G401 (cell line): ENCODE measurements around the gene ATG2B. TPM values are rescaled to one million over a fixed set of nuclear protein-coding genes. Genes with fewer than 3 reads are reported as not detected.
A peak's percentile ranks its signal among the peaks of the same experiment; 100 is the strongest.

Experiments
- DNase-seq: peaks from one replicate; pipeline ENCODE4 v3.0.0-alpha.2; 2015; ENCODE audit warnings: low spot score
- in situ Hi-C: cut with HindIII; loops from 2 replicates; pipeline ENCODE4 v1.10.0; 2016; ENCODE audit warnings: low sequenced_read_pairs, mixed read lengths
- total RNA-seq: library from RNA; depleted of rRNA; stranded (reverse); fragments of >200 nt; shearing (Covaris generic); gene quantifications from 2 replicates; pipeline ENCODE4 v1.2.3, GENCODE V29; 2014

The ATG2B gene
- total RNA-seq, 1 experiment from 2014 or later: 5.5 TPM

- peak; percentile 92 for DNase-seq
- in situ Hi-C loops: no loop called here
Measured at GRCh38 chr14:96263347-96264199, 99.6 kb downstream of the ATG2B start.

- DNase-seq: no peak
- in situ Hi-C loops: no loop called here
Measured at GRCh38 chr14:96261772-96262655, 101.1 kb downstream of the ATG2B start.

- no peak for DNase-seq
- in situ Hi-C loops: no loop called here
Measured at GRCh38 chr14:96261053-96261452, 102.1 kb downstream of the ATG2B start.

GRCh38 chr14:96260341-96260821 lies 102.8 kb downstream of the ATG2B start:
- DNase-seq: no peak
- in situ Hi-C loops: no loop called here

DNA sequence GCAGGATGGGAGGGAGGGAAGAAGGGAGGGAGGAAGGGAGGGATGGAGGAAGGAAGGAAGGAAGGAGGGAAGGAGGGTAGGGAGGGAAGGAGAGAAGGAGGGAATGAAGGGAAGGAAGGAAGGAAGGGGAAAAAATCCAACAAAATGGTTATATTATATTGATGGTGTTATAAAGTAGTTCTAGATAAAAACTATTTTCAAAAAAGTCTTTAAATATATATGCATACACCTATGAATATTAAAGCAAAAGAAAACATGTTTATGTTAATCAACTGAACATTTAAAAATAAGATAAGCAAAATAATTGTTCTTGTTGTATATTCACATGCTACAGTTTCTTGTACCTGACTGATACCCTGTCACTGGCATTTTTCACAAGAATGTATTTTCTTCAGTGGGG lies 105.2 kb downstream of the ATG2B start:
- no peak for DNase-seq
- in situ Hi-C loops: no loop called here

DNA sequence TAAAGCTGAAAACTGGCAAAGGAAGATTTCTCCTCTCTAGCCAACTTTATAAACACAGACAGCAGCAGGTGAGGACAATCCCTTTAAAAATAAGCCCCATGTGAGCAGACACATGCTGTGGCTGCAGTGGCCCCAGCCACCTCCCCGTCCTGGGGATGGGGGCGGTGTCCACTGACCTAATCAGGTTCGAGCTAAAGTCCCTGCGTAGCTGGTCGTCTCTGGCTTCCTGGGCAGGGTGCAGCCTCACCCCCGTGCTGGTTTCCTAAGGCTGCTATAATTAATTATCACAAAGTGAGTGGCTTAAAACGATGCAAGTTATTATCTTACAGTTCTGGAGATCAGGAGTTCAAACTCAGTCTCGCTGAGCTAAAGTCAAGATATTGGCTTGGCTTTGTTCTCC lies 106.1 kb downstream of the ATG2B start:
- no peak for DNase-seq
- in situ Hi-C loops: no loop called here

DNA sequence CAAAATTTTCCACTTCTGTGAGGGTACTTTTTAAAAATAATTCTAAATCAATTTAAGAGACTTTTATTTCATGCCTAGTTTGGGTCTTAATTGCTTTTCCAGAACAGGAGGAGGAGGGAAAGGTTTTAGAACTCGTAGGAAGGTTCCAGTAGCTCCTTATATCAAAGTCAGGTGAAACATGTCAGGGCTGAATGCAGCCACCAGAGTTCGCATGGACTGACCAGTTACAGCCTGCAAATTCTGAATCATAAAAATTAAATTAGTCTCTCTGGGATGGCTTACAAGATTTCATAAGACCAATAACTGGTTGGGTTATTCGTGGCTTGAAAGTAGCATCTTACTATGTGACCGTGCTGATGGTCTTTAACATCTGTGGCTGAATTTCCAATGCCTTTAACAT lies 106.7 kb downstream of the ATG2B start:
- in situ Hi-C loops: no loop called here
- no peak for DNase-seq

DNA sequence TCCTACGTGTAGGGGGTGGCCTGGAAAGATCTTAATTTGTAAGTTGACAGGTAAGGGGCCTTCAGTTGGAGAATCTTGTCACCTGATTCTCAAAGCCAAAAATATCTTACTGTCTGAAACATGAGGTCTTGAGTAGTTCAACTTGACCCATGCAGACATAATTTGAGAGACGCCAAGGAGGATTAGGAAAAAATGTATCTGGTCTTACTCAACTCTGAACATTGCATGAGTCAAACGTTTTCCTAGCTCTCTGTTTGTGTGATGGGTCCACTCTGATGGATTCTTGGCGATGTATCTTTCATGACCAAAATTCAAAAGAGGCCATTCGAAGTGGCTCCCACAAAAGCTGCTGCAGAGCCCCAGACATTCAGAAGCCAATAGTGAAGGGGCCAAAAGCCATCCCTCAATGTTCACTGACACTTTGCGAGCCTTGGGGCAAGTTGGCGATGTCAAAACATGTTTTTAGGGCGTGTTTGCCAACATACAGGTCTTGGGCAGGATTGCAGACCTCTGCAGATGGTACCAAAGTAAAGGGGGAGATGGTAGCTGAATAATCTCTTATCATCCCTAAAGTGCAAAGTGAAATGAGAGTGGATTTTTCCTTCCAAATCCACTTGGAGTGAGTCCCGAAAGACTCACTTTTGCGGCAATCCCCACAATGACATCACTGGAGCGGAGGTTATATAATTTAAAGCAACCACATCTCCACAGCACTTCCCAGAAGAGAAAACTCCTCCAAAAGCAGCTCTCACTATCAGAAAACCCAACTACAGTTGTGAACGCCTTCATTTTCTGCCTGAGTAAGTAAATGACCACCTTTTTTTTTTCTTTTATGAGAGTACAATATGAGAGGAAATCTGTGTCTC lies 107.4 kb downstream of the ATG2B start, which contains the start of gene BDKRB1:
TSS of gene BDKRB1 (plus strand) at position 710 of the 866 bp plus-strand sequence. CDS start 7,473 bp downstream, outside the sequence.
- no peak for DNase-seq
- in situ Hi-C loops: no loop called here

DNA sequence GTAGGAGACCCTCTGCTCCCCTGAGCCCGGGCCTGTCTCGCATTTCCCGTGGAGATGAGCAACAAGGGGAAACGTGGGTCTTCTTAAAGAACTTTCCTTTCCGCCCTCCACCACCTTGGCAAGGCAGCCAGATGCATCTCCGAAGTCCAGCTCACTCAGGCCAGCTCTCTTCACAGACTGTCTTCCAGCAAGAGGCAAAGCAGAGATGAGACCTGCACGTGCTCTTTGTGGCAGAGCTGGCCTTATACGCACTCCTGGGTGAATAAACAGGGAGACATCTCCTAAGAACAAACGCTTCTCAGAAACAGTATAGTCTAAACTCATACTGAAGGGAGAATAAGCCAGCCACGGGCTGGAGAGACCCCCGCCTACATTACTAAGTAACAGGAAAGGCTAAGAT lies 108.5 kb downstream of the ATG2B start:
- in situ Hi-C loops: no loop called here
- DNase-seq: no peak

DNA sequence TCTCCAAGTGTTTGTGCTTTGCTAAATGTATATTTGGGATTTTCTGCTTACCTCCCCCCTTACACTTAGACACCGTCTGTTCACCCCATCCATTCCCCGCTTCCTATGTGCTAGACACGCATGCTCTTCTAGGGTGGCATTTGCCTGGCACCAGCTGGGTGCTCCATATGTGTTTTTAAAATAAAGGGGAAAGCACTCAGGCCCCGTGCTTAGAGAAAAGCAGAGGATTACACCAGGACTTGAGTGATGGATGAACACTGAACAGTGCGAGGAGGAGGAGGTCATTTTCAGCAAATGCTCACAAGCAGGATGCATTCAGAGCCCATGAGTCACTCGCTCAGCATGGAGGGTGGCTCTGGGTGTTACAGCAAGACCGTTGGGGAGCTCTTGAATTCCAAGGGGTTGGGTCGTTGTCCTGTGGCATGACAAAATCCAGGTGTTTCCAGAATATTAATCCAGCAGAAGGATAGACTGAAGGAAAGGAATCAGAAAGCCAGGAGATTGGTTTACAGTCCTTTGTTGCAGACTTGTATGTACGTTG lies 110.1 kb downstream of the ATG2B start:
- in situ Hi-C loops: no loop called here
- no peak for DNase-seq

DNA sequence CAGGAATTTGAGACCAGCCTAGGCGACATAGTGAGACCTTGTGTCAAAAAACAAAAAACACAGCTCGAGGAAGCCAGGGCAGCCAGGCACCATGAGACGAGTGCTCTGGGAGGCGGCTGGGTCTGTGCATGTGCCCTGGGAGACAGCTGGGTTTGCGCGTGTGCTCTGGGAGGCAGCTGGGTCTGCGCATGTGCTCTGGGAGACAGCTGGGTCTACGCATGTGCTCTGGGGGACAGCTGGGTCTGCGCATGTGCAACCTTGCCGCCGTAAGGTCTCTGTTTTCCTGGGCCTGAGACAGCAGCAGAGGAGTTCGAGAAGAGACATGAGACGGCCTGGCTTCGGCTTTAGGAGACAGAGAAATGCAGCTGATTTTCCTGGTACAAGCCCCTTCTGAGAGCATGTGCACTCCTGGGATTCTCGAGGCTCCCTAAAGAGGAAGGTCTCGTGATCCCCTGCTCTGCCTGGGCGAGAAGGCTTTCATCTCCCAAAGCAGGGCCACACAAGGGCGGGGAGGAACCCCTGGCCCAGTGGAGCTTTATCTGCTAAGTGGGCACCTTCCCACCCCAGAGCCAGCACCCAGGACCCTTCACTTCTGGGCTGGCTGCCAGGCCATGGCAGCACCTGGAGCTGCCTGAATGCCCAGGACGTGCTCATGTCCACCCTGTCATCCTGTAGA lies 110.7 kb downstream of the ATG2B start:
- in situ Hi-C loops: no loop called here

DNA sequence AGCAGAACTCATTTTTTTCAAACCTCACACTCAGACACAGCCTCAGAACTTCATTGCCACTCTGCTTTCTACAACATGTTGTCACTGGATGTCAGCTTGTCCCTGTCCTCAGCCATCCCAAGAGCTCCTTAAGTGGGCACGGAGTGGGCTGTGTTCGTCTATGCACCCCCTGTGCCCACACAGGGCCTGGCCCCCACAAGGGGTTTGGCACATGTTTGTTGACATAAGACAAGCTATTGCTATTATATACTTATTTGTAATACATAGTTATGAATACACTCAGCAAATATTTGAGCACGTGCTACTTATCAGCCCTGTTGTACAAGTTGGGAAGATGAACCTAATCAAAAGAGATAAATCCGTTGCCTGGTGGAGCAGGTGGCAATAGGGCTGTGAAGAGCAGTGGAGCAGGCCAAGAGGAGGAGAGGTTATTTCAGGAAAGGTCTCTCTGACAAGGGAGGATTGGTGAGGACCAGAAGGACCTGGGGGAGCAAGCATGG lies 111.4 kb downstream of the ATG2B start:
- DNase-seq: no peak
- in situ Hi-C loops: no loop called here

More for the DNA sequence above, 110.7 kb downstream of the ATG2B start:
- no peak for DNase-seq

DNA sequence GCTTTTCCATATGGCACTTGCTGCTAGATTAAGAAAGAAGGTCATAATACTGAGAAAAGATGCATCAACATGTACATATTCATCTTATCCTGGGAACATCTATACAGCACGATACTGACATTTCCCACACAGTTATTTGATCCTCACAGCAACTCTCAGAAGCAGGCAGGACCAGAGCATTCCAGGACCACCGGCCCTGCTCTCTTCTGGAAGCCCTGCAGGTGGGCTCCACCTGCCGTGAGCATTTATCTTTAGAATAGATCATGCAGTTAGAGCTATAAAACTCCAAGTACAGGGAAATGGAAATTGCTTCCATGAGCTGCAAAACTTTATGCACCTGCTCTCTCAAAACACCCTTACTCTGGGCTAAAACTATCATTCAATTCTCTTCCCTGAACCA lies 112.7 kb downstream of the ATG2B start:
- in situ Hi-C loops: no loop called here
- DNase-seq: no peak

- in situ Hi-C loops: no loop called here
- DNase-seq: no peak
Measured at GRCh38 chr14:96249029-96249428, 114.1 kb downstream of the ATG2B start.

DNA sequence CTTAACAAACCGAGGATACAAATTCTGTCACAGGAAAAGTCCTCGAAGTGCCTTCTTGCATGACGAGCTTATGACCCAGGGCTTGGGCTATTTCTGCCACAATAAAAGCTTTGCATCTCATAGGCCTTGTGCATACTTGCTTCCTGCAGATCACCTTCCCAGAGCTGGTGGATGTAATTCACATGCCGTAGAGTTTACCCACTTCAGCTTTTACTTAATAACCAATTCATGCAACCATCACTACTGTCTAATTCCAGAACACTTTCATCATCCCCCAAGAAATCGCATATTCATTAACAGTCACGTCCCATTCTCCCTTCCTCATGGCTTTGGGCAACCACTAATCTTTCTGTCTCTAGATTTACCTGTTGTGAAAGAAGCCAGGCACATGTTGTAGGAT lies 116.1 kb downstream of the ATG2B start:
- in situ Hi-C loops: no loop called here
- no peak for DNase-seq

GRCh38 chr14:96246539-96246847 lies 116.6 kb downstream of the ATG2B start:
- in situ Hi-C loops: no loop called here
- DNase-seq: no peak

- in situ Hi-C loops: no loop called here
- DNase-seq: no peak
Measured at GRCh38 chr14:96245710-96246538, 117.2 kb downstream of the ATG2B start.
